Lower leg skin (tissue), 3 donors: ENCODE data around the gene TUBA3C.

Experiments used
- POLR2A ChIP-seq, 2 donors: fragments of 450-650 bp; IDR thresholded peaks; one replicate each; pipeline ENCODE4 v1.6.1; 2016 to 2017; ENCODE audit warnings: antibody characterized with exemption in 2 of 2, mild to moderate bottlenecking in 1 of 2, moderate library complexity in 1 of 2
- TF ChIP-seq, protein P1 (sequence below), 3 donors: fragments of 450-650 bp; IDR thresholded peaks; one replicate each; pipeline ENCODE4 v1.5.1; 2016; ENCODE audit warnings: antibody characterized with exemption in 3 of 3, mild to moderate bottlenecking in 3 of 3, moderate library complexity in 2 of 3

DNA sequence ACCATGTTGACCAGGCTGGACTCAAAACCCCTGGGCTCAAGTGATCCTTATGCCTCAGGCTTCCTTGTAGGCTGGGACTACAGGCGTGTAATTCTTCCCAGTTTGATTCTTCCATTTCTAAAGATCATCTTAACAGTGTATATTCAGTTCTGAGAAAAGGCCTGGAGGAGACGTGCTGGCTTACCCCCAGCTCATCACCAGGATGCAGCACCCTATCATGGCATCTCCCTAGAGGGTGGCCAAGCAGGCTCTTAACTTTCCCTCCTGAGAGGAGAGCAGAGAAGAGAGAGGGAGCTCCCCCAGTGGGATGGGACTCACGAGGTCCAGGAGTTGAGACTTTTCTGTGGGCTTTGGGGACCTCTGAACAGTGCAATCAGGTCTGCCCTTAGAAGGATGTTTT lies 2.1 kb upstream of the TUBA3C start:
- TF ChIP-seq, protein P1, sequence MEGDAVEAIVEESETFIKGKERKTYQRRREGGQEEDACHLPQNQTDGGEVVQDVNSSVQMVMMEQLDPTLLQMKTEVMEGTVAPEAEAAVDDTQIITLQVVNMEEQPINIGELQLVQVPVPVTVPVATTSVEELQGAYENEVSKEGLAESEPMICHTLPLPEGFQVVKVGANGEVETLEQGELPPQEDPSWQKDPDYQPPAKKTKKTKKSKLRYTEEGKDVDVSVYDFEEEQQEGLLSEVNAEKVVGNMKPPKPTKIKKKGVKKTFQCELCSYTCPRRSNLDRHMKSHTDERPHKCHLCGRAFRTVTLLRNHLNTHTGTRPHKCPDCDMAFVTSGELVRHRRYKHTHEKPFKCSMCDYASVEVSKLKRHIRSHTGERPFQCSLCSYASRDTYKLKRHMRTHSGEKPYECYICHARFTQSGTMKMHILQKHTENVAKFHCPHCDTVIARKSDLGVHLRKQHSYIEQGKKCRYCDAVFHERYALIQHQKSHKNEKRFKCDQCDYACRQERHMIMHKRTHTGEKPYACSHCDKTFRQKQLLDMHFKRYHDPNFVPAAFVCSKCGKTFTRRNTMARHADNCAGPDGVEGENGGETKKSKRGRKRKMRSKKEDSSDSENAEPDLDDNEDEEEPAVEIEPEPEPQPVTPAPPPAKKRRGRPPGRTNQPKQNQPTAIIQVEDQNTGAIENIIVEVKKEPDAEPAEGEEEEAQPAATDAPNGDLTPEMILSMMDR (IDR thresholded peaks at IDR 0.05): no peak
- no peak for TF ChIP-seq POLR2A (IDR thresholded peaks at IDR 0.05)
